ENCODE results near the gene SAMD13.
"Not testable (repeated sequence)": the region's sequence is repeated elsewhere in the genome, so short reads cannot be mapped to it uniquely, and the experiment has no call there.

Gene SAMD13

DNA sequence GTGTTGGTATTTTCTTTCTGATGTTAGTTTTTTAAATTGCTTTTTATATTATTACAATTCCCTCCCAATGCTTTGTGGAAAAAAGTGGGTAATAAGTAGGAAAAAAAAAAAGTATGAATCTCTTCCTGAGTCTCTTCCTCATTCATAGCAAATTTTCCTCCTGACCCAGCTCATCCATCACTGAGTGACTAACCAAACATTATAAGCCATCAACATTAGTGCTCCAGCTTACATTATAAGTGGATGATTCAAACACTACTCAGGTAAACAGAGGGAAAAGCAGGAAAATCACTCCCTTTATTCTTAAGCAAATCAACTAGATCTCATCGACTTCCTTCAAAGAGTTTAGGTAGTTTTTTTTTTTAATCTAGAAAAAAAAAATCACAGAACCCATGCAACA is 15.4 kb upstream of the SAMD13 start:
- DNase-seq = no peak

DNA sequence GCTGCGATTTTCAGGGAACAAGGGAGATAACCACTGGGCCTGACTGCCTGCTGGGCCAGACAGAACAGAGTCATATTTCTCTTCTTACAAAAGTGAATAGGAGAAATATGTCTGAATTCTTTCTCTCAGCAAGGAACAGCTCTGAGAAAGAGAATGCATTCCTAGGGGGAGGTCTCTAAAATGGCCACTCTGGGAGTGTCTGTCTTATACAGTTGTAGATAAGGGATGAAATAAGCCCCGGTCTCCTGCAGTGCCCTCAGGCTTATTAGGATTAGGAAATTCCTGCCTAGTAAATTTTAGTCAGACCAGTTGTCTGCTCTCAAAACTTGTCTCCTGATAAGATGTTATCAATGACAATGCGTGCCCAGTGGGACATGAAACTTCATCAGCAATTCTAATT is 14.1 kb upstream of the SAMD13 start:
- not testable (repeated sequence) for DNase-seq

DNA sequence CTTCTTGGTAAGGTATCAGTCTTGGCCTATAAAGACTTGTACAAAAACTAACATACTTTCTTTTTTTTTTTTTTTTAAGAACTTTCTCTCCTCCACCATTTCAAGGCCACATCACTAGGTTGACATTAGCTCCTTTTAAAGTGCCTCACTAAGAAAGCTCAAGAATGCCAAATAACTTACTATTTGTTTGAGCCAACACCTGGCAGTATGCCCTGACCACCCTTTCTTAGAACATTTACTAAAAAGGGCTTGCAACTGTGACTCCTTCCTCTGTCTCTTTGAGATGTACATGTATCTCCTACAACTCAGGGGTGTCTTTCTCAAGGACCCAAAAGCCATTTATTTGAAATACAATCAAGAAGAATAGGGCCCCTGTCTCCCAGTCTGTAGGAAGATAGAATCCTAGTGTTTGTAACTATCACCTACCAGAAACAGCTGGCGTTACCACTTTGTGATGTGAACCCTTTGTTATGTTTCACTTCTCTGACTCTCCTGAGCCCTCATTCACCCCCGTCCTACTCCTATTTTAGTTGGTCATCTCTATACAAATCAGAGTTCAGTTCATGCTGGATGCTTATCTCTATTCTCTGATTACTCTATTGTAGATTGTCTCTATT is 12.2 kb upstream of the SAMD13 start:
- DNase-seq = no peak

DNA sequence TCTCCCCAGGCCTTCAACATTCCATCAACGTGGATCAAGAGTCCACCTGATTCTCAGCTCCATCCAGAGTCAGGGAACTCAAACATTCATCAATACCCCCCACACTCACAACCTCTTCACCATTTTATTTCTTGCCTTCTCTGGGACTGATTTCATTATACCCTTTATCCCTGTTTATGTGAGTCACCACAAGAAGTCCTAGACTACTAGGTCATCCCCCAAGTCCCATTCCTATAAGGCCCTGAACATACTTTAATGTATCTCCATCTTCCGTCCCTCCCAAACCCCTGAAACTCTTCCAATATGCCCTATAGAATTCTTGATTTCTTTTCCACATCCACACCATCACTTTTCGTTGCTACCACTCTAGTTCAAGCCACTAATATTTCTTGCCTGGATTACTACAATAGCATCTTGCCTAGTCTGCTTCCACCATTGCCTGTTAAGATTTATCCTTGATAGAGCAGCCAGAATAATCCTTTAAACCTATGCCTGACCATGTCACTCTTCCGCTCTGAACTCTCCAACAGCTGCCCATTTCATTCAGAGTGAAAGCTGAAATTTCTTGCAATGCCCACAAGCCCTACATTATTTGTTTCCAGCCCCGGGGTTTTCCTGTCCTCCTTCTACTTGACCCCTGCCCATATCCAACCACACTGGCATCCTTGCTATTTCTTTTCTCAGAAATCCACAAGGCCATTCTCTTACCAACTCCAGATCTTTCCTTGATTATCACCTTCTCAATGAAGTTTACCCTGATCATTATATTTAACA is 9.4 kb upstream of the SAMD13 start:
- no peak for DNase-seq

DNA sequence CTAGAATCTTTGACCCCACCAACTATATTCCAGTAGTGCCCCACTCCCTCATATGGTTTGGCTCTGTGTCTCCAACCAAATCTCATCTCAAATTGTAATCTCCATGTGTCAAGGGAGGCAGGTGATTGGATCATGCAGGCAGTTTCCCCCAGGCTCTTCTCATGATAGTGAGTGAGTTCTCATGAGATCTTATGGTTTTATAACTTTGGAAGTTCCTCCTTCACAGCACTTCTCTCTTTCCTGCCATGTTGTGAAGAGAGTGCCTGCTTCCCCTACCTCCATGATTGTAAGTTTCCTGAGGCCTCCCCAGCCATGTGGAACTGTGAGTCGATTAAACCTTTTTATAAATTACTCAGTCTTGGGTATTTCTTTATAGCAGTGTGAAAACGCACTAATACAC is 7.7 kb upstream of the SAMD13 start:
- no peak for DNase-seq

DNA sequence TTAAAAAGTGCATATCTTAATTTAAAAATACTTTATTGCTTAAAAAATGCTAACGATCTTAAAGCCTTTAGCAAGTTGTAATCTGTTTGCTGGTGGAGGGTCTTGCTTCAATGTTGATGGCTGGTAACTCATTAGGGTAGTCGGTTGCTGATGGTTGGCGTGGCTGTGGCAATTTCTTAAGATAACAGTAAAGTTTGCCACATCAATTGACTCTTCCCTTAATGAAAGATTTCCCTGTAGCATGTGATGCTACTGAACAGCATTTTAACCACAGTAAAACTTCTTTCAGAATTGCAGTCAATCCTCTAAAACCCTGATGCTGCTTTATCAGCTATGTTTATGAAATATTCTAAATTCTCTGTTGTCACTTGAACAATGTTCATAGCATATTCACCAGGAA is 6.8 kb upstream of the SAMD13 start:
- DNase-seq = no peak

DNA sequence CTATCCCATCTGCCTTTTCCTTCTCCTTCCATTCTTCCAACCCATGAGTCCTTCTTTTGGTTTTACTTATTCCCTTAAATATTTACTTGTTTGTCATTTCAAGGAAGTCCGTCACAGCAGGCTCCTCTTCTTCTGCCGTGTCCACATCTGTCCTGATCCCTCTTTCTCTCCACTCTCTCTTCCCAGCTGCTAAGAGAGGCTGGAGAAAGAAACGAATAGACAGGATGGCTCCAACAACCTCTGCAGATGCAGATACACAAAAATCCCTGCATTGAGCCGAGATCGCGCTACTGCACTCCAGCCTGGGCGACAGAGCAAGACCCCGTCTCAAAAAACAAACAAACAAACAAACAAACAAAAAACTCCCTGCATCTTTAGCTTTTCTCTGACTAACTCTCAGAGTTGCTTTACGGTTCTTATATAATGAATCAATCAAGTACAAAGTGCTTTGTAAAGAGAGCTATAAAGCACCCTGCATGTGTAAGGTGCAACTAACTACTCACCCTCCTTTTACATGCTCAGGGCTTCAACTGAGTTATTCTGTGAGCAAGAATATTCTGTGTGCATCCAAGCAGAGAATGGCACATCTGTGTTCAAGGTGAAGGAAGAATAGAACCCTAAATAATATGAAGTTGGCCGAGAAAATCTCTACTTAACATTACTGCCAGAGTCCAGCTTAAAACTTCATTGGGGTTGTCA is 3.8 kb upstream of the SAMD13 start:
- no peak for DNase-seq

DNA sequence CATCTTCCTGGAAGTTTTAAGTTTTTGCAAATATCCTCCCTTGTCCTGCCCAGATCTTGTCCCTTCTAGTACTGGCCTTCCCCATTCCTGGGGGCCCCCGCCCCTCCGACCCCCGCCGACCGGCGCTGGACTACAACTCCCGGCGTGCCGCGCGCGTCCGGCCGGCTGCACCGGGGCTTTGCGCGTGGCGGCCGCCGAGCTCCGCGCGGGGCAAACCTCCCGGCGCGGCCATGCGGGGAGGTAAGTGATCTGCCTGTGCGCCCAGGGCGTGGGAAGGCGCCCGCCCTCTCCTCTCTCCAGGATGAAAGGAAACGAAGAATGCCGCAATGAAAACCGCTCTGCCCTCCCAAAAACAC is 3.2 kb upstream of the SAMD13 start:
- peak in 5 of 6 experiments; percentile 16 to 59 (median 44) for DNase-seq

DNA sequence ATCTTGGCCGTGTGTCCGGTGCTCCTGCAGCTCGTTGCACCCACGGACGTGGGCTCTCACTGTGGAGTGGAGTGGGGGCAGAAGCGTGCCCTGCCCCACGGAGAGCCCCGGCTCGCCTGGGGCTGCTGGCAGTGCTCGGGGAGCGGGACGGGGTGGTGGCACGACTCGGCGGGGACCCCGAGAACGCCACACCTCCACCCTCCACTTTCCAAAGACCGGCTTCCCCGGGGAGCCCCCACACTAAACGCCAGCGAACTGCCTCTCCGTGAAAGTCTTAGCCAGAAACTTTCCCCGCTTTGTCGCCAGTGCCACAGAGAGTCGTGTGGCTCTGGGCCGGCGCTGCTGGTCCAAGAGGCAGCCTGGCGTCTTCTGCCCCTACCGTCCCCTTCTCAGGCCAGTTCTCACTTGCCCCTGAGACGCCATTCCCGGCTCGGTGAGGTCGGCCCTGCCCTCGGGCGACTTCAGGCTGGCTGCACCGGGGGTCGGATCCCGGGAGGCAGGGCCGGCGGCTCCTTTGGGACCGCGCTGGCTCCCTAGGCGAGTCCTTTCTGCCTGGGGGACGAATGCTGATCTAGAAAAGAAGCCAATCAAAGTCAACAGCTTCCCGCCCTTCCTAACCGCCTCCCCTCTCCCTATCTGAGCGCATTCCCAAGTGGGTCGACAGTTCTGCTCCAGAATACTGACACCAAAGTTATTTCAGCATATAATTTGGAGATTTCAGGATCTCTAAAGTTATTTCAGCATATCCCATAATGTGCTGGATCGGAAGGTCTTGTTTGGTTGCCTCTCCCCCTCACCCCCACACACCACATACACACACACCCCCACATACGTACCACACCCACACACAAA is 2.6 kb upstream of the SAMD13 start:
- peak in 5 of 6 experiments; percentile 16 to 59 (median 39) for DNase-seq

DNA sequence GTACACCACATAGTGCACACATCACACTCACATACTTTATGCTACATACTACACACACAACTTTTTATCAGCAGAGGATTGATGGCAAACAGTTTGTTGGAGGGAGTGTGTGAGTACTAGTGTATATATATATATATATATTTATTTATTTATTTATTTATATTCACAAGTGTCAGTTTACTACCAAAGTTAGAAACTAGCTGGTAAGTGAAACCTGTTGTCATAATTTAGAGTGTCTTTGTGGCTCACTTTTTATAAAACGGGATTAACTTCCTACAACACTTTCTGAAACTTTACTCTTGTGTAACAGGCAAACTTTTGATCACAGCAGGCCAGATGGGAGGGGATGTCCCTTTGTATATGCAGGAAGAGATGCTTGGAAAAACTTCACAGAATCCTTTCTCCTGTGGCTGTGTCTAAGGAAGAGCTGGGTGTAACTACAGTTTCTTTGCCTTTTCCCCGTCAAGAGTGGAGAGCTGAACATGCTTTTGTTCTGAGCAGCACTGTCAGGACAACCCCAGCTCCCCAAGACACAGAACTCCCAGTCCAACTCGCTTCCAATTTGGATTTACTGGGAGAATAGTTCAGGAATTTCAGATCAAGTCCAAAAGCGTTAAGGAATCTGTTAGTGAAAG is 1.9 kb upstream of the SAMD13 start:
- no peak for DNase-seq

DNA sequence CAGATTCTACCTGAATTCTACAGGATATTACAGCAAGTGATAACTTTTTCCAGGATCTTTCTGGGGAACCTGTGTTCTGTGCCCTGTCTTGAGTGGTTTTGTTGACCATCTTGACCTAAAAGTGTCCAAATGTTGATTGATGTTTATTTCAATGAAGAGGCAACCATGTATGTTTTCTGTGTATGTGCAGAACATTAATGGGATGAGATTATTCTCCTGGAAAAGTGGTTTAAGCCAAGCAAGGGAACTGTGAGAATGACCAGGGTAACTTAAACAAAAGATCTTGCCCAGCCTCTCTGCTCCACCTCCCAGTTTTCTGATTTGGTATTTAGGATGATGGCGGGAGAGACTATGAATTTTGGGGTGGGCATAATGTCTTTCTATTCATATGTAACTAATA is 1.0 kb upstream of the SAMD13 start:
- DNase-seq = no peak

DNA sequence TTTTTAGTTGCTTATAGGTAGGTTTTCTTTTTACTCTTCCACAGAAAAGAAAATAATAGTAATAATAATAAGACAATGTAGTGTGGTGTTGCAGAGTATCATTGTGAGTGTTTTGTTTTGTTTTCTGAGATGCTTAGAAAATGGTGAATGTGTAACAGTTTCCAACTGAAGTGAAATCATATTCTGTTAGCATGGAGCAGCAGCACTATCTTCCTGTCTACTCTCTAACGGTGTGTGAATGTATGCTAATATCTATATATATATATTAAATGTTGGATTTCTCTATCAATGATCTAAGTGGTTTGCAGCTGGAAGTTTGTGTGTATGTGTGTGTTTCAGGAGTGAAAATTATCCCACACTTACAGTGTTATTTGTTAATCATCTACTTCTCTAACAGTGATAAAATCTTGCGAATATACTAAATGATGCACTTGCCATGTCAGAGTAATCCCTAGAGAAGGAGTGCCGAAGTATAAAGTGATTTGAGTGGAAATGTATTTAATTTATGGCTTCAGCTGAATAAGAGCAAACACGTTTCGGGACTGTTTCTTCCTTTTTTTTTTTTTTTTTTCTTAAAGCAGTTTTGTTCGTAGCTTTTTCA is 377 bp downstream of the SAMD13 start:
- DNase-seq = peak in 1 of 6 experiments; percentile 47

DNA sequence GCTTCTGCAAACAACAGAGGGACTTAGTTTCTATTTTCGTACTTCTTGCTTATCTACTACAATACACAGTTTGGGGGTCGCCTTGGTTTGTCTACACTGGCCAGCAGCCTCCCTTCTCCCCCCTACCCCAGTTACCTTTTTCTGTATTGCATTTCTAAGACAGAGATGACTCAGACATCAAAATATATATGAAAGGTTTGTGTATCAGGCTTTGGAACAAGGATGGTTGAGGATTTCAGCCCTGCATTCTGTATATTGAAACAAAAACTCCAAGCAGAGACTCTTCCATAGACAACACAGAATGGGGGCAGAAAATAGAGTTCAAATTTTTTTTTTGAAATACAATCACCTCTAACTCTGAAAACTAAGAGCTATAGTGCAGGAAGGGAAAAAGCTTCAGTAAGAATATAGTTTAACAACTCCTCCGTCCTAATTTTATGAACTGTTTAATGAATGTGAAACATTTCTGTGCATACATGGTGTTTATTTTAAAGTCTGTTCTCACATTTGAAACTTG is 1.9 kb downstream of the SAMD13 start:
- no peak for DNase-seq

DNA sequence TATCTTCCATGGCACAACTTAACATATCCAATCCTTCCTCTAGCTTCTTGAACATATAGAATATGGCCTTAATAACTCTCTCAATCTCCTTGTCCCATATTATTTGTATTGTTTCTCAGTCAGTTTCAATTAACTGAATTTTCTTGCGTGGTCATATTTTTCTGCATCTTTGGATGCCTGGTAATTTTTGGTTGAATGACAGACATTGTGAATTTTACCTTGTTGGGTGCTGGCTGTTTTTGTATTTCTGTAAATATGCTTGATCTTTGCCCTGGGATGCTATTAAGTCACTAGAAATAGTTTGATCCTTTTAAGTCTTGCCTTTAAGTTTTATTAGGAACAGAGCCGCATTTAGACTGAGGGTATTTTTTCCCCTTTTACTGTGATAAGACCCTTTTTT is 5.9 kb downstream of the SAMD13 start:
- DNase-seq = no peak

DNA sequence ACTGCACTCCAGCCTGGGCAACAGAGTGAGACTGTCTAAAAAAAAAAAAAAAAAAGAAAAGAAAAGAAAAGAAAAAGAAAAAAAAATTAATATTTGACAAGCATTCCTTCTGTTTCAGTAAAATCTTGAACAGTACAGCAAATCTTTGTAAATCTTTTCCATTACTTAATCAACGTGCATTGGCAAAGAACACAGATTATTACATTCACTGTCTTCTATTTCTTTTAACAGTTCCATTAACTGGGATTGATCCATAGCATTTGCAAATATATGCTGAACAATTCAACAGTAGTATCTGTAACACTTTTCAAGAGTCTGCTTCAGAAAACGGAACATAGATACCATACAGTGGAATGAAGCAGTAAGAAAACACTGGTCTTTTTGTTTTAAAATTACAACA is 9.8 kb downstream of the SAMD13 start:
- no peak for DNase-seq

DNA sequence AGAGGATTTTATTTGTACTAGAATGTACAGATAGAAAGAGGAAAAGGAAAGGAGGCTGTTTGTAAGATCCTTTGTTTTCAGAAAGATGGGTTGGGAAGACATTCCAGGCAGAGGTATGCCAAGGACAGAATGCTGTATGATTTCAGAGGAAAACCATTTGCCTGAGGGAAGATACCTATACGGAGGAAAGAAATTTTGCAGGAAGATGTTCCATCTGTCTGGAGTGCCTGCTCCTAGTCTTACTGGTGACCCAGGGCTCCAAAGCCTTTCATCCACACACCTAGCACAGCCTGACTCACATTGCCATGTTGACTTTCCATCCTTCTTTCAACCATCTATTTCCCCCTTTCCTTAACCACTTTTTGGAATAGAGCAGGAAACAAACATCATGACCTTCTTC is 18.2 kb downstream of the SAMD13 start:
- no peak for DNase-seq

DNA sequence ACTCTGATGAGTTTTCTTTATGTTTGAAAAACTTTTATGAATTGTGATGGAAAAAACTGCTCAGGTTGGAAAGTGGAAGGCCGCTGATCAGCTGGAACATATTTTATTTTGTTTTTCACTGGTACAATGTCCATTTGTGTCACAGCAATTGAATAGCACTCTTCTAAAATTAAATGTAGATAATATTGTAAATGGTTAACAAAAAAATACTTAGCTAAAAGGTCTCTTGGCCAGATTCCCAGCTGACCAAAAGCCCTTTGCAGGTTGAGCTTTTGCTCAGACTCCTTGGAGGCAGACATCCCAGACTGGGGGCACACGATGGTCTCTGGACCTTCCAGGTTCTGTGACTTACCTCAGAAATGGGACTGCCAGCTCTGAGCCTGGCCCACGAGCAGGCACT is 26.3 kb downstream of the SAMD13 start:
- no peak for DNase-seq

DNA sequence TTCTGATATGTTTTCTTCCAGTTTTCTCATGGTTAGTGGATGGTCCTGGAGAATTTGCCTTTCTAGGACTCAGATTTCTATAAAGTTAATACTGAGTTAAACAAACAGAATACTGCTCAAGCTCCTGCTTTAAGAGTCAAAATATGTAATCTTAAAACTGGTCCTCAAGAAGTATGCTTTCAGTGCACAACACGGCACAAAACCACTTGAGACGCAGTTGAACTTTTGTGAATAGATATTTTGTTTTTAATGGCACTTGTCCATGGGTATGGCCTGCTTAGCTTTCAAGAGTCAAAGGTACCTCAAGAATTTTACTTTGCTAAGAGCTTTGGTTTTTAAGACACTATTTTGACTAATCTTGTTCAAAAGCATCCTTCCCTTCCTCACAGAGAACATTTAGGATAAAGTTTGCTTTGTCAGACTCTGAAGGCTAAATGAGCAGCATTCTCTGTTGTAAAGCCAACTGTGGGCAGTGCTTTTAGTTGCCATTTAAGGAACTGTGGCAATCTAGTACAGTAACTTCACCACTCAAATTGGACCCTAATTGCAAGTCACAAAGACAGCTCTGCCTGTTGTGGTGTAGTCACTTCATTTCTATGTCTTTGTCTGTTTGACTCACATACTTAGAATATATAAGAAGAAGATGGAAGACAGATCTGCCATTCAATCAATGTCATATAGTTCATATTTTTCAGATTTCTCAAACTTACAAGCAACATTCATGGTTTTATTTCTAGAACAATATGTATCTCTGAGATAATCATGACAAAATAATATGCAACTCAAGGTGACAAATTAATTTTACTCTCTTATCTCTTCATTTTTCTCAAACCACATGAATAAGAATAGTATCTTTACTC is 28.8 kb downstream of the SAMD13 start:
- no peak for DNase-seq

DNA sequence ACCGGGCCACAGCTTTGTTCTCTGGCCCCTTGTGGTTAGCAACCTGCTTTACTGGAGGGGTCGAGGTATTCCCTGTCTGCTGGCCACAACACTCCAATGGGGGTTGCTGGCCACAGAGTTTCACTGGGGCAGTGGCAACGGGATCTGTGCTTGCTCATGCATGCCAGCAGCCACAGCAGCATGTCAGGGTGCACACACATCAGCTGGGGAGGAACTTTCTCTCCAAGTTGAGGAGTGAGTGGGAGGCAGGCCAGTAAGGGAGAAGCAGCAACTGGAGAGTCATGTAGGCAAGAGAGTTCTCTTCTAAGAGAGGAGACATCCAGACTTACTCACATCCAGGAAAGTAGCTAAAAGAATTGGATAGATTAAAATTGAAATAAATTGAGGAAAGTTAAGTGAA is 38.0 kb downstream of the SAMD13 start:
- DNase-seq = no peak

DNA sequence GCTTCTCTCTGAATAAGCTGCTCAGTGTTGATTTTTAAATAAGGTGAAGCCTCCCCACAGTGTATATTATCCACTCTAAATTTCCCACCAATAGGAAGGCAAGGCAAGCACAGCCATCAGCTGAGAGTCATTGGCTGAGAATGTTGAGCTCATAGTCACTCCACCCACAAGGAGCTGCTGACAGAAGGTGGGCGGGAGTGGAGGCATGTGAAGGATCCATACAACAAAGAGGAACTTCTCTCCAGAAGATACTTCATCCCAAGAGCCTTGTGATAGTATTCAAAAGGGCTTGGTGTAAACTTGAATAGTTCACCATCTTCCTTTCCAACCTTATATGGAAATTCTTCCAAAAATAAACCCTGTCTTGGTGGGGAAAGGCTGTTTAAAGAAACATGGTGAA is 42.8 kb downstream of the SAMD13 start:
- no peak for DNase-seq

DNA sequence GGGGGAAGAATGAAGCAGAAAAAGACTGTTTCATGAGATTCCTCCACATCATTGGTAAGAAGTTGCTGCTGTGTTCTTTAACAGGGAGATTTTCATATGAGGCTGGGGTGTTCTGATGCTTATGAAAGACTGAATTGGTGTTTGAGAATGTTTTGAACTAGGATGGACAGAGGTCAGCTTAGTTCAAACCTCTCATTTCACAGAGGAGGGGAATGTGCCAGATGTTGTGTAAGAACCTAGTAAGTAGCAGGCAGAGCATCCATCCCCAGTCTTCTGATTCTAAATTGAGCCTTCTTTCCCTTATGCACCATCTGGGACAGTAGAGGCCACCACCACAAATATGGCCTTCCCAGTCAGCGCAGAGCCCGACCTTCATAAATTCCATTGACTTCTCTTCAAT is 43.7 kb downstream of the SAMD13 start:
- DNase-seq = no peak

Data from stimulated activated naive CD4-positive, alpha-beta T cell (primary cell).